ENCODE results near the gene BABAM1.

Gene BABAM1

GRCh38 chr19:17243211-17243829 is 23.9 kb upstream of the BABAM1 start:
- DNase-seq (ENCODE audit: low read depth) = no peak

- DNase-seq (ENCODE audit: low read depth) = peak; percentile 59
These were observed 23.2 kb upstream of the BABAM1 start for GRCh38 chr19:17243830-17244617.

- DNase-seq (ENCODE audit: low read depth) = no peak
These were observed 22.4 kb upstream of the BABAM1 start for GRCh38 chr19:17244618-17245534.

GRCh38 chr19:17245535-17245984 is 21.7 kb upstream of the BABAM1 start, which contains the start of gene NR2F6:
Gene NR2F6 (minus strand): TSS chr19:17245919. CDS start chr19:17245220, 699 bp downstream.
- DNase-seq (ENCODE audit: low read depth) = no peak

- peak; percentile 20 for DNase-seq (ENCODE audit: low read depth)
These were observed 20.4 kb upstream of the BABAM1 start for GRCh38 chr19:17246681-17247425.

- no peak for DNase-seq (ENCODE audit: low read depth)
These were observed 19.0 kb upstream of the BABAM1 start for GRCh38 chr19:17248011-17248776.

DNA sequence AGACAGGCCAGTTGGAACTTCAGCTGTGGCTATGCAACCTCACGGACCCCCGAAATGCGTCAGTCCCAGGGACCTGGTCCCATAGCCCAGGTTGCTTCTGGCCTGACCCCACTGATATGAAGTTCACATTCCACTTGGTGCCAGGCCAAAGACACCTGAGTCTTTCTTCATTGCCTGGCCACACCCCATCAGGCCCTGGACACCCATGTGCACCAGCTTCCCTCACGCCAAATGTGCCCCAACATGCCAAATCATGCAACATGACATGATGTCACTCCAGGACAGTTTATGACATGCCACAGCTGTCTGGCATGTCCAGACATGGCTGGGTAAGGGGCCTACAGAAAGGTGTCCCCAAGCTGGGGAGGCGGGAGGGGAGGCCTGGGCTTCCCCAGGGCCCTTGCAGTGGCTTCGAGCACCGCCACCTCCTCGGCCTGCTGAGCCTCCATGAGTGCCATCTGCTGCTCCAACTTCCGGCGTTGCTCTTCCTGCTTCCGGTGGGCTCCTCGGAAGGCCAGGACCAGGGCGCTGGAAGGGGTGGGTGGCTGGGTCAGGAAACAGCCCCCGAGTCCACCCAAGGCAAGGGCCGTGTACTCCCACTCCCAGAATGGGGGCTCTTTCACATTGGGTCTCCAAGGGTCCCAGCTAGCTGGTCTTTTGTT is 17.2 kb upstream of the BABAM1 start:
- no peak for DNase-seq (ENCODE audit: low read depth)

DNA sequence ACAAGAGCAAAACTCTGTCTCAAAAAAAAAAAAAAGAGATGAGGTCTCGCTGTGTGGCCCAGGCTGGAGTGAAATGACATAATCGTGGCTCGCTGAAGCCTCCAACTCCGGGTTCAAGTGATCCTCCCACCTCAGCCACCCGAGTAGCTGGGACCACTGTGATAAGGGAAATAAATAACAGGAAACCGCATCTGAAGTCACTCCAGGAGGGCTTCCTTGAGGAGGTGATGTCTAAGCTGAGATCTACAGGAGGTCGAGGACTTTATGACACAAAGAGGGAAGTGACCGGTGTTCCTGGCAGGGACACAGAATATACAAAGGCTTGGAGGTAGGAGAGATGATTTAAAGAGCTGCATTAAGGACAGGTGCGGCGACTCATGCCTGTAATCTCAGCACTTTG is 12.6 kb upstream of the BABAM1 start:
- DNase-seq (ENCODE audit: low read depth) = no peak

DNA sequence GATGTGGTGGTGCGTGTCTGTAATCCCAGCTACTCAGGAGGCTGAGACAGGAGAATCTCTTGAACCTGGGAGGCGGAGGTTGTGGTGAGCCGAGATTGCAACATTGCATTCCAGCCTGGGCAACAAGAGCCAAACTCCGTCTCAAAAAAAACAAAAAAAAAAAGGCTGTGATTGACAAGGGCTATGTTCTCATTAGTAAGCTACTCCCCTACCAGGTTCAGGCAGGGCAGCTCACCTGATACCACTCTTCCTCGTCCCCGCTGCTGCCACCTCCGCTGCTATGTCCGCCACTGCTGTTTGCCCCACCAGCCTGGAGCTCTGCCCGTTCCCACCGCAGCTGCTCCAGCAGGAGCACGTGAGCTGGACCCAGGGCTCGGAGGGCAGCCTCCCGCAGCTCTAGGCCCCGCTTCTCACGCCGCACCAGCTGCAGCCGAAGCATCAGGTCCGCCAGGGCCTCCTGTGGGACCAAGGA is 12.1 kb upstream of the BABAM1 start:
- no peak for DNase-seq (ENCODE audit: low read depth)

- no peak for DNase-seq (ENCODE audit: low read depth)
These were observed 11.1 kb upstream of the BABAM1 start for GRCh38 chr19:17256130-17256529.

DNA sequence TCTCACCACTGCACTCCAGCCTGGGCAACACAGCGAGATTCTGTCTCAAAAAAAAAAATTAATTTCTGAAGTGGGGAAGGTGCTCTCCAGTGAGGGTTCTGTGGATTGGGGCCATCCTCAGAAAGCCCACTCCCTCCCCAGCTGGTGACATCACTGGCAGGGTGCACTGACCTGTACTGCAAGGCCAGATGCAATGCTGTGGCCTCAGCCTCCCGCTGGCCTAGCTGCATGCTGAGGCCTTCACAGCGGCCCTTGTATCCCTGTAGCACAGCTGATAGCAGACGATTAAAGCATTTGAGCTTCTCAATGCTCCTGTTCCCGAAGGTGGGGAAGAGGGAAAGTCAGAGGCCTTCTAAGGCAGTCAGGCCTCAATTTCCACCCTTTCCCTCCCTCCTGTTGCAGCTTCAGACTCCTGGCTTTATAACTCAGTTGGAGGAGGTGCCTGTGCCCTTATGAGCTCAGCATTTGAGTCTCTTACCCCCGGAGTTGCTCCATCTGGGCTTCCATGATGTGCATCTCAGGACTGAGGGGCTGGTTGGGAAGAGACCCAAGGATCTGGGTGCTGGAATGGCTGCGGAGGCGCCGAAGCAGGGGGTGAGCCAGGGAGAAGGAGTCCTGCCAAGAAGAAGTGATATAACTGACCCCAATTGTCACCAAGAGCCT is 8.0 kb upstream of the BABAM1 start:
- DNase-seq (ENCODE audit: low read depth) = no peak

GRCh38 chr19:17259934-17260333 is 7.3 kb upstream of the BABAM1 start:
- DNase-seq (ENCODE audit: low read depth) = no peak

GRCh38 chr19:17260842-17261325 is 6.4 kb upstream of the BABAM1 start:
- peak; percentile 46 for DNase-seq (ENCODE audit: low read depth)

DNA sequence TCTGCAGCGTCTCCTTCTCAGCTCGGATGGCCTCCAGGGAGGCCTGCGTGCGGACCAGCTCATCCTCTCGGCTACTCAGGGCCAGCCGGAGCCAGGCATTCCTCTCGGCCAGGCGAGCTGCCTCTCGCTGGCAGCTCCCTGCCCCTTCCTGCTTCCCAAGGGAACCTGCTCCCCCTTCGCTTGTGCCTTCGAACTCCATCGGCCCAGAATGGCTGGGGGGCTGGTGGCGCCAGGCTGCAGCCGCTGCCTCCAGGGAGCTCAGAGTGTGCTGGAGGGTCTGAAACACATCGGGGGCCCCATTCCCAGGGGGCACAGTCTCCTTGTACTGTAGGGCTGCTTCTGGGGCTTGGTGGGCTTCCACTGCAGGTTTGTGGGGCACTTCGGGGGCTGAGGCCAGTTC is 4.7 kb upstream of the BABAM1 start:
- no peak for DNase-seq (ENCODE audit: low read depth)

DNA sequence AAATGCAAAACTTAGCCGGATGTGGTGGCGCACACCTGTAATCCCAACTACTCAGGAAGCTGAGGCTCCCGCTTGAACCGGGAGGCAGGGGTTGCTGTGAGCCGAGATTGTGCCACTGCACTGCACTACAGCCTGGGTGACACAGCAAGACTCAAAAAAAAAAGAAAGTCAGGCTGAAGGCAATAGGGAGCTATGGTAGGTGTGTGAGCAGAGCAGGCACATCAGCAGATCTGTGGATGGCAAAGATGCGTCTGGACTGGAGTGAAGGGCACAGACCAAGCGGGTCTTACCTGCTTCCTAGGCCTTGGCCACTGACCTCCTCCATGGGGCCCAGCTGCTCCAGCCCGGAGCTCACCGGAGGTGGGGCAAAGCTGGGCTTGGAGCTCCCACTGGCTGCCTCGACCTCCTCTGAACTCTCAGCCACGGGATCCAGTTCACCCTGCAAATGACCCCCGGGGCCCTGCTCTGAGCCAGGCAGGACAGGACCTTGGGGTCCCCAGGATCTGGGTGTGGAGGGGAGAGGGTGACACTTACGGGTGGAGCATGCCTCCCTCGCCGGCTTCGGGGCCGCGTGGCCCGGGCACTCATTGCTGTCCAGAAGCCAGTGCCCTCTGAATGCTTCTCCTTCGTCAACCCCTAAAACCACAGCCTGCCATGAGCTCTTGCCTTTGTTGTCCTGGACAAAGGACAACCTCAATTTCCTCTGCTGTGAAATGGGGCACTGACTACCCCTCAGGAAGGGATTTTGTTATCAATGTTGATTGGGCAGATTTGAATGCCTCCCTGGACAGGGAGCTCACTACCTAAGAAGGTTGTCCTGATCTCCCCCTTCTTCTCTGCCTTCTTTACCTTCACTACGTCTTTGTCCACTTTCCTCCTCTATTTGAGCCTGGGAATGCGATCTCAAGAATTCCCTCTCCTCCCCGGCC is 3.3 kb upstream of the BABAM1 start:
- no peak for DNase-seq (ENCODE audit: low read depth)

DNA sequence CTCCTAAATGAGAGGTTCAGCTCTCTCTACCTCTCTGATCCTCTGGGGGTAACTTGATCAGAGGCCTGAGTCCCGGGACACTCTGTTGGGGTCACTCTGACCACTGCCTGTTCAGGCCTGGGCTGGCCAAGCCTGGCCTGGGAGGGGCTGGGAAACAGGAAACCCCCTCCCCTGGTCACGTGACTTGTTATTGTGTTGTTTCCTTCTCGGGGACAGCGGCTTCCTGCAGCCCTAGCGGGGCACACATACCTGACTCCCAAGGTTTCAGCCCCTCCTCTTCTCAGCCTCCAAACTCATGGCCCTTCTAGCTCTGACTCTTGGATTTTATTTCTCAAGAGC is 2.6 kb upstream of the BABAM1 start, which contains the start of gene USHBP1:
Gene USHBP1 (minus strand): TSS at position 105 of the 339 bp plus-strand sequence. CDS start 446 bp downstream, outside the sequence.
- DNase-seq (ENCODE audit: low read depth) = no peak

DNA sequence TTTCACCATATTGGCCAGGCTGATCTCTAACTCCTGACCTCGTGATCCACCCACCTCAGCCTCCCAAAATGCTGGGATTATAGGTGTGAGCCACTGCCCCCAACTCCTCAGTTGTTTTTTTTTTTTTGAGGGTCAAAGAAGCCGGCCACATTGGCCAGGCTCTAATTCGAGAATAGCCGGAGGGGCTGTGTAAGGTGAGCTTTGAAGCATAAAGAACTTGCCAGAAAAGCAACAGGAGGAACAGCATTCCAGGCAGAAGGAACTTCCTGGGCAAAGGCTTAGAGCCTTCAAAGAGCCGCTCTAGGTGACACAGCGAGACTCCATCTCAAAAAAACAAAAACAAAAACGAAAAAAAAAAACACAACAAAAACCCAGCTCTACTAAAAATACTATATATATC is 1.2 kb upstream of the BABAM1 start:
- DNase-seq (ENCODE audit: low read depth) = no peak

DNA sequence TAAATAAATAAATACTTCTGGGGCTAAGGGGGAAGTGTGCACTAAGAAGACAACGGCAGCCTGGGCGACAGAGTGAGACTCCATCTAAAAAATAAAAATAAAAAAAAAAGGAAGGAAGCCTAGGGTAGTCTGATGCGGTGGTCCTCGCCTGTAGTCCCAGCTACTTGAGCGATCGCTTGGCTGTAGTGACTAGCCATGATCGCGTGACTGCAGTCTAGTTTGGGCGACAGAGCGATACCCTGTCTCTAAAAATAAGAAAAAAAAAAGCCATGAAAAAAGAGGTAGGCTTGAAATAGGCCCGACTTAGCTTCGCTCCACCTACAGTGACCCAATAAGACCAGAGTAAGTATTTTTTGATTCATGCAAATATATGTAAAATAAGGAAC is 661 bp upstream of the BABAM1 start:
- no peak for DNase-seq (ENCODE audit: low read depth)
